ENCODE results near the gene NODAL.

NODAL gene

DNA sequence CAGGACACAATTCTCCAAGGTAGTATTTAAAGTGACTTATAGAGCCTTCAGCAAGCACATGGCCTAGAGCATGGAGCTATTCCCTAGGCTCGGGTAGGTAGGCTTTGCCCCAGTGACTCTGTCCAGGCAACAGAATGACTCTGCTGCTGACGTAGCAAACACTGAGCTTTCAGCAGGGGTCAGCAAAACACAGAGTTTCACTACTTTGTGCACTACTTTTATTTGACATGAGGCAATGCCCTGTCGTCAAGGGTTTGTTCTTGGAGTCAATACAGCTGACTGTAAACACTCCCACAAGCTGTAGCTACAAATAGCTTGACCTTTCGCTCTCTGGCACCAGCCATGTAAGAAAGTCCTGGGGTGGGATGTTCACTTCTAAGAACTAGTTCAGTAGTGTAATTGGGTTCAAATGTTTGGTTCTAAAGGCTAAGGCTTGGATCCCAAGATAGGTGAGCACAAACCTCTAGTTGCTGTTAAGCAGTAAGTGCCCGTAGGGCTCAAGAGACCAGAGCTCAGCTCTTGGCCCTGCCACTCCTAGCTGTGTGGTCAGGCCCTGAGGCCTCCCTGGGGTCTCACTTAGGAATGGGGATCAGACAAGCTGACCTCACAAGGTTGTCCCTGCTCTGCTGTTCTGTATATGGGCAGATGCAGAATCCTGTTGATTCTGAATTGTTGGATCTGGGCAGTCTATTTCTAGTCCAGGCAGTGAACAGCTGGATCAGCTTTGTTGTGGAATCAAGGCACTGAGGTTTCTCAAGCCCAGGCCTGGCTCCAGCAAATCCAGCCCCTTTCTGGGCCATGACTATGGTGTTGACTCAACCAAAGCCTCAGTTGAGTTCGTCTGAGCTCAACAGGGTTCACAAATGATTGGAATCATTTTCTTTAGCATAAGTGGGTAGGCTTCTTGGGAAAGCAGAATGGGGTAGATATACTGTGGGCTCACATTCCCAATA, 10.7 kb downstream of the NODAL start:
- Histone ChIP-seq H3K36me3 (ENCODE audit: insufficient read depth, insufficient read length, low read length) (peaks cover 66% of the 10 kb centered on the region), H3K27me3 (ENCODE audit: insufficient read depth, insufficient read length) (no peaks in the 10 kb centered on the region), H3K9me3 (ENCODE audit: insufficient read depth, low read length) (no peaks in the 10 kb centered on the region), H3K9ac (ENCODE audit: insufficient read length, low read depth) (no peak overlapping the region), H3K4me3 (ENCODE audit: insufficient read length, low read depth) (no peak overlapping the region), H3K4me1 (ENCODE audit: insufficient read depth, insufficient read length) (no peaks in the 10 kb centered on the region)
- TF ChIP-seq YY1 (IDR thresholded peaks at IDR 0.05; ENCODE audit: insufficient read depth, insufficient read length) (no peak), ZNF274 (IDR thresholded peaks at IDR 0.05; ENCODE audit: low read depth, low read length) (no peak), SUZ12 (IDR thresholded peaks at IDR 0.05; ENCODE audit: extremely low read depth, insufficient read depth, insufficient read length) (no peak)
- no peak for DNase-seq (ENCODE audit: low read depth, low spot score)

DNA sequence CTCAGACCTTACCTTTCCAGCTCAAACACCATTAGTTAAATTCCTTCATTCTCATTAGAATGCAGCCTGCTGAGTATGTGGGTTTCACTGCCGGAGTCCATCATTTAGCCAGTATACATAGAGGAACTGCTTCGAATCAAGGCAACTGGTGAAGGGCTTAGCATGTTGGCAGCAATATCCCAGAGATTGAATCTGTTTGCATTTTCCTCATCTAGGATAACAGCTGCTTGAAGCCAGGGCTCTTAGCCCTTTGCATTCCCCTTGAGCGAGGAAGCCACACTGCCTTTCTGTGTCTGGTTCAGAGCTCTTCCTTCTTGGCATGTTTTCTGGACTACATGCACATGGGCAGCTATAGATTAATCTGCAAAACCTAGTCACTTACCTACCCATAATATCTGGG, 14.7 kb downstream of the NODAL start:
- no peaks in the 10 kb centered on the region for H3K4me1 ChIP-seq (ENCODE audit: insufficient read depth, insufficient read length)
- H3K4me3 ChIP-seq (ENCODE audit: insufficient read length, low read depth): no peak overlapping the region
- H3K27me3 ChIP-seq (ENCODE audit: insufficient read depth, insufficient read length): no peaks in the 10 kb centered on the region
- no peak for TF ChIP-seq SUZ12 (IDR thresholded peaks at IDR 0.05; ENCODE audit: extremely low read depth, insufficient read depth, insufficient read length)
- no peak for TF ChIP-seq YY1 (IDR thresholded peaks at IDR 0.05; ENCODE audit: insufficient read depth, insufficient read length)
- TF ChIP-seq ZNF274 (IDR thresholded peaks at IDR 0.05; ENCODE audit: low read depth, low read length): no peak
- no peaks in the 10 kb centered on the region for H3K9me3 ChIP-seq (ENCODE audit: insufficient read depth, low read length)
- no peak for DNase-seq (ENCODE audit: low read depth, low spot score)
- no peak overlapping the region for H3K9ac ChIP-seq (ENCODE audit: insufficient read length, low read depth)
- peaks cover 78% of the 10 kb centered on the region for H3K36me3 ChIP-seq (ENCODE audit: insufficient read depth, insufficient read length, low read length)

DNA sequence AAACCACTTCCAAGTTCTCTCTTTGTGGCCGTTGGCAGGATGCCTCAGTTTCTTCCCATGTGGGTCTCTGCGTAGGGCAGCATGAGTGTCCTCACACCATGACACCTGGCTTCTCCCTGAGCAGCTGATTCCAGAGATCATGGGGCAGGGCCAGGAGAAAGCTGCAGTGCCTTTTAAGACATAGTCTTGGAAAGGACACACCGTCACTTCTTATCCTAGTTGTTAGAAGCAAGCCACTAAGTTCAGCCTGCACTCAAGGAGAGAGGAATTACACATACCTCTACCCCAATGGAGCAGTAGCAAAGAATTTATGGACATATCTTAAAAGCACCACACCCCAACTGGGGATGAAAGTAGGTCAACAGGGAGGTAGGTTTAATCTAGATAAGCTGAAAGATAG, 16.4 kb downstream of the NODAL start:
- H3K4me3 ChIP-seq (ENCODE audit: insufficient read length, low read depth): no peak overlapping the region
- H3K27me3 ChIP-seq (ENCODE audit: insufficient read depth, insufficient read length): no peaks in the 10 kb centered on the region
- DNase-seq (ENCODE audit: low read depth, low spot score): no peak
- no peak for TF ChIP-seq YY1 (IDR thresholded peaks at IDR 0.05; ENCODE audit: insufficient read depth, insufficient read length)
- no peak for TF ChIP-seq ZNF274 (IDR thresholded peaks at IDR 0.05; ENCODE audit: low read depth, low read length)
- TF ChIP-seq SUZ12 (IDR thresholded peaks at IDR 0.05; ENCODE audit: extremely low read depth, insufficient read depth, insufficient read length): no peak
- H3K9me3 ChIP-seq (ENCODE audit: insufficient read depth, low read length): no peaks in the 10 kb centered on the region
- peaks cover 76% of the 10 kb centered on the region for H3K36me3 ChIP-seq (ENCODE audit: insufficient read depth, insufficient read length, low read length)
- H3K9ac ChIP-seq (ENCODE audit: insufficient read length, low read depth): no peak overlapping the region
- no peaks in the 10 kb centered on the region for H3K4me1 ChIP-seq (ENCODE audit: insufficient read depth, insufficient read length)

DNA sequence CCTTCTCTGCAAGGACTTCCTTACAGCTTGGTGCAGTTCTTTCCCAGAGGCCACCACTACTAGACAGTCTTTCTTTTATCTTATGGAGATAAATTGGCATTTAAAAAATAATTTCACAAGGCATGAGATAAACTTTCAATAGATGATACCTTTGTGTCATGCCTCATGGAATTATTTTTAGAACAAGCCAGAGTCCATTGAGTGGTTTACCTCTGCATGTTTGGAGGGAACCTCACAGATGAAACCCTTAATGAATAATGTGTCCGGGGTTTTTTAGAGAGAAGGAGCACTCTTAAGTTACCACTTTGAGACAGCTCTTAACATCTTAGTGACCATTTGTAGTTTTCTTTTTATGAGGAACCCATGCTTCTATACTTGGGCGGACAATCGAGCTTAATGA, 17.2 kb downstream of the NODAL start:
- Histone ChIP-seq H3K9ac (ENCODE audit: insufficient read length, low read depth) (no peak overlapping the region), H3K36me3 (ENCODE audit: insufficient read depth, insufficient read length, low read length) (peaks cover 76% of the 10 kb centered on the region), H3K4me1 (ENCODE audit: insufficient read depth, insufficient read length) (no peaks in the 10 kb centered on the region), H3K27me3 (ENCODE audit: insufficient read depth, insufficient read length) (no peaks in the 10 kb centered on the region), H3K4me3 (ENCODE audit: insufficient read length, low read depth) (no peak overlapping the region), H3K9me3 (ENCODE audit: insufficient read depth, low read length) (no peaks in the 10 kb centered on the region)
- DNase-seq (ENCODE audit: low read depth, low spot score): no peak
- TF ChIP-seq YY1 (IDR thresholded peaks at IDR 0.05; ENCODE audit: insufficient read depth, insufficient read length): no peak
- no peak for TF ChIP-seq ZNF274 (IDR thresholded peaks at IDR 0.05; ENCODE audit: low read depth, low read length)

DNA sequence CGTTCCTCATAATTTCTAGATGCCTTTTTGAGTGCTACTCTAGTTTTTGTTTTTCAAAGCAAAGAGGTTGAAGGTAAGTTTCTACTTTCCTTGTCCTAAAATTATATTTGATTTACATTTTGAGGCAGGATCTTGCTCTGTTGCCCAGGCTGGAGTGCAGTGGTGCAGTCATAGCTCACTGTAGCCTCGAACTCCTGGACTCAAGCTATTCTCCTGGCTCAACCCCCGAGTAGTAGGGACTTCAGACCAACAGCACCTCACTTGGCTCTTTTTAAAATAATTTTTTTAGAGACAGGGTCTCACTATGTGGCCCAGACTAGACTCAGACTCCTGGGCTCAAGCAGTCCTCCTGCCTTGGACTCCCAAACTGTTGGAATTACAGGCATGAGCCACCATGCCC, 22.8 kb downstream of the NODAL start:
- Histone ChIP-seq H3K36me3 (ENCODE audit: insufficient read depth, insufficient read length, low read length) (peaks cover 38% of the 10 kb centered on the region), H3K4me3 (ENCODE audit: insufficient read length, low read depth) (no peak overlapping the region), H3K9me3 (ENCODE audit: insufficient read depth, low read length) (no peaks in the 10 kb centered on the region), H3K9ac (ENCODE audit: insufficient read length, low read depth) (no peak overlapping the region), H3K4me1 (ENCODE audit: insufficient read depth, insufficient read length) (no peaks in the 10 kb centered on the region), H3K27me3 (ENCODE audit: insufficient read depth, insufficient read length) (no peaks in the 10 kb centered on the region)
- no peak for DNase-seq (ENCODE audit: low read depth, low spot score)
- TF ChIP-seq SUZ12 (IDR thresholded peaks at IDR 0.05; ENCODE audit: extremely low read depth, insufficient read depth, insufficient read length): no peak
- no peak for TF ChIP-seq ZNF274 (IDR thresholded peaks at IDR 0.05; ENCODE audit: low read depth, low read length)
- no peak for TF ChIP-seq YY1 (IDR thresholded peaks at IDR 0.05; ENCODE audit: insufficient read depth, insufficient read length)

DNA sequence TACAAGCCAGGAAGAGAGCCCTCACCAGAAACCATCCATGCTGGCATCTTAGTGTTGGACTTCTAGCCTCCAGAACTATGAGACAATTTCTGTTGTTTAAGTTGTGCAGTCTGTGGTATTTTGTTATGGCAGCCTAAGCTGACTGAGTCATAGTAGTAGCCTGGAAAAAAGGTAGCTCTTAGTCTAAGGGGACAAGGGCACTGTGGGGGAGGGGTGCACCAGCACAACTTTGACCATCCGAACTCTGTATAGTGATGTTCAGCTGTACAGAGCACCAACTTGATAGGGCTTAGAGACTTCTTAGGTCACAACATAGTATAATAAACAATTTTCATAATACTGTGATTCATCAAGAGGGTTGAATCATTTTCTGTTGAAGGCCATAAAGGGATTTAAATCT, 23.3 kb downstream of the NODAL start:
- Histone ChIP-seq H3K4me1 (ENCODE audit: insufficient read depth, insufficient read length) (no peaks in the 10 kb centered on the region), H3K27me3 (ENCODE audit: insufficient read depth, insufficient read length) (no peaks in the 10 kb centered on the region), H3K4me3 (ENCODE audit: insufficient read length, low read depth) (no peak overlapping the region), H3K36me3 (ENCODE audit: insufficient read depth, insufficient read length, low read length) (peaks cover 35% of the 10 kb centered on the region), H3K9me3 (ENCODE audit: insufficient read depth, low read length) (no peaks in the 10 kb centered on the region), H3K9ac (ENCODE audit: insufficient read length, low read depth) (no peak overlapping the region)
- TF ChIP-seq YY1 (IDR thresholded peaks at IDR 0.05; ENCODE audit: insufficient read depth, insufficient read length): no peak
- no peak for TF ChIP-seq SUZ12 (IDR thresholded peaks at IDR 0.05; ENCODE audit: extremely low read depth, insufficient read depth, insufficient read length)
- no peak for TF ChIP-seq ZNF274 (IDR thresholded peaks at IDR 0.05; ENCODE audit: low read depth, low read length)
- no peak for DNase-seq (ENCODE audit: low read depth, low spot score)

DNA sequence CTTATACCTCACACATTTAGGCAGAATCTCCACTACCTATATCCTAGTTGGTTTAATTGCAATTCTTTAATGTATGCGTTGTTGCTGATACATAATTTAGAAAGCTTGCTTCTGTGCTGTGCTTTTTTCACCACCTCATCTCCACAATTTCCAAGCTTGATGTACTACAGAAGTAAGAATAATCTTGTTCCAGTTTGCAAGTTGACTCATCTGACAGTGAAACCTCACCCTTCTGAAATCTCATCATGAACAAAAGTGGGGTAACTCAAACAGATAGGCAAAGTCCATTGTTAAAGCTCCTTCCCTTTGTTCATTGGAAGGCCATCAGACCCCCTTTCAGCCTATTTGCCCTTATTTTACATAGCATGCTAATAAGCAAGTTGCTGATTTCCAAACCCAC, 23.9 kb downstream of the NODAL start:
- H3K9ac ChIP-seq (ENCODE audit: insufficient read length, low read depth): no peak overlapping the region
- no peaks in the 10 kb centered on the region for H3K9me3 ChIP-seq (ENCODE audit: insufficient read depth, low read length)
- TF ChIP-seq ZNF274 (IDR thresholded peaks at IDR 0.05; ENCODE audit: low read depth, low read length): no peak
- TF ChIP-seq SUZ12 (IDR thresholded peaks at IDR 0.05; ENCODE audit: extremely low read depth, insufficient read depth, insufficient read length): no peak
- TF ChIP-seq YY1 (IDR thresholded peaks at IDR 0.05; ENCODE audit: insufficient read depth, insufficient read length): no peak
- no peaks in the 10 kb centered on the region for H3K4me1 ChIP-seq (ENCODE audit: insufficient read depth, insufficient read length)
- no peak overlapping the region for H3K4me3 ChIP-seq (ENCODE audit: insufficient read length, low read depth)
- H3K27me3 ChIP-seq (ENCODE audit: insufficient read depth, insufficient read length): no peaks in the 10 kb centered on the region
- peaks cover 30% of the 10 kb centered on the region for H3K36me3 ChIP-seq (ENCODE audit: insufficient read depth, insufficient read length, low read length)
- DNase-seq (ENCODE audit: low read depth, low spot score): no peak
